ENCODE results near the gene OLFM1.

Gene OLFM1

DNA sequence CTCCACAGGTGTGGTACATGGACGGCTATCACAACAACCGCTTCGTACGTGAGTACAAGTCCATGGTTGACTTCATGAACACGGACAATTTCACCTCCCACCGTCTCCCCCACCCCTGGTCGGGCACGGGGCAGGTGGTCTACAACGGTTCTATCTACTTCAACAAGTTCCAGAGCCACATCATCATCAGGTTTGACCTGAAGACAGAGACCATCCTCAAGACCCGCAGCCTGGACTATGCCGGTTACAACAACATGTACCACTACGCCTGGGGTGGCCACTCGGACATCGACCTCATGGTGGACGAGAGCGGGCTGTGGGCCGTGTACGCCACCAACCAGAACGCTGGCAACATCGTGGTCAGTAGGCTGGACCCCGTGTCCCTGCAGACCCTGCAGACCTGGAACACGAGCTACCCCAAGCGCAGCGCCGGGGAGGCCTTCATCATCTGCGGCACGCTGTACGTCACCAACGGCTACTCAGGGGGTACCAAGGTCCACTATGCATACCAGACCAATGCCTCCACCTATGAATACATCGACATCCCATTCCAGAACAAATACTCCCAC lies 32.1 kb downstream of the OLFM1 start:
- H3K4me3 ChIP-seq (ENCODE audit: low read depth, low read length) = no peak overlapping the region
- H3K27ac ChIP-seq = no peak overlapping the region
- no peak overlapping the region for H2AFZ ChIP-seq
- TF ChIP-seq, protein P1, sequence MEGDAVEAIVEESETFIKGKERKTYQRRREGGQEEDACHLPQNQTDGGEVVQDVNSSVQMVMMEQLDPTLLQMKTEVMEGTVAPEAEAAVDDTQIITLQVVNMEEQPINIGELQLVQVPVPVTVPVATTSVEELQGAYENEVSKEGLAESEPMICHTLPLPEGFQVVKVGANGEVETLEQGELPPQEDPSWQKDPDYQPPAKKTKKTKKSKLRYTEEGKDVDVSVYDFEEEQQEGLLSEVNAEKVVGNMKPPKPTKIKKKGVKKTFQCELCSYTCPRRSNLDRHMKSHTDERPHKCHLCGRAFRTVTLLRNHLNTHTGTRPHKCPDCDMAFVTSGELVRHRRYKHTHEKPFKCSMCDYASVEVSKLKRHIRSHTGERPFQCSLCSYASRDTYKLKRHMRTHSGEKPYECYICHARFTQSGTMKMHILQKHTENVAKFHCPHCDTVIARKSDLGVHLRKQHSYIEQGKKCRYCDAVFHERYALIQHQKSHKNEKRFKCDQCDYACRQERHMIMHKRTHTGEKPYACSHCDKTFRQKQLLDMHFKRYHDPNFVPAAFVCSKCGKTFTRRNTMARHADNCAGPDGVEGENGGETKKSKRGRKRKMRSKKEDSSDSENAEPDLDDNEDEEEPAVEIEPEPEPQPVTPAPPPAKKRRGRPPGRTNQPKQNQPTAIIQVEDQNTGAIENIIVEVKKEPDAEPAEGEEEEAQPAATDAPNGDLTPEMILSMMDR (IDR thresholded peaks at IDR 0.05) = no peak
- no peaks in the 10 kb centered on the region for H3K79me2 ChIP-seq
- H3K36me3 ChIP-seq (ENCODE audit: control insufficient read depth, insufficient read depth, low read length) = no peaks in the 10 kb centered on the region
- H3K4me1 ChIP-seq = no peaks in the 10 kb centered on the region
- H3K9me3 ChIP-seq (ENCODE audit: control insufficient read depth, low read length) = no peaks in the 10 kb centered on the region
- H3K9ac ChIP-seq = no peak overlapping the region
- H3K27me3 ChIP-seq (ENCODE audit: control insufficient read depth, insufficient read depth, low read length) = no peaks in the 10 kb centered on the region
- H3K4me2 ChIP-seq (ENCODE audit: low read length) = no peak overlapping the region

DNA sequence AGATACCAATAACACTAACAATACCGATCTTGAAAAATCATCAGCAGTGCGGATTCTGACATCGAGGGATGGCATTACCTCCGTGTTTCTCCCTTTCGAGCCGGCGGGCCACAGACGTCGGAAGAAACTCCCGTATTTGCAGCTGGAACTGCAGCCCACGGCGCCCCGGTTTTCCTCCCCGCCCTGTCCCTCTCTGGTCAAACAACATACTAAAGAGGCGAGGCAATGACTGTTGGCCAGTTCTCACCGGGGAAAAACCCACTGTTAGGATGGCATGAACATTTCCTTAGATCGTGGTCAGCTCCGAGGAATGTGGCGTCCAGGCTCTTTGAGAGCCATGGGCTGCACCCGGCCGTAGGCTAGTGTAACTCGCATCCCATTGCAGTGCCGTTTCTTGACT lies 32.8 kb downstream of the OLFM1 start:
- no peaks in the 10 kb centered on the region for H3K9me3 ChIP-seq (ENCODE audit: control insufficient read depth, low read length)
- no peaks in the 10 kb centered on the region for H3K27me3 ChIP-seq (ENCODE audit: control insufficient read depth, insufficient read depth, low read length)
- H3K4me2 ChIP-seq (ENCODE audit: low read length) = no peak overlapping the region
- TF ChIP-seq, protein P1 (IDR thresholded peaks at IDR 0.05) = no peak
- no peaks in the 10 kb centered on the region for H3K79me2 ChIP-seq
- no peak overlapping the region for H3K9ac ChIP-seq
- no peaks in the 10 kb centered on the region for H3K4me1 ChIP-seq
- no peaks in the 10 kb centered on the region for H3K36me3 ChIP-seq (ENCODE audit: control insufficient read depth, insufficient read depth, low read length)
- no peak overlapping the region for H3K4me3 ChIP-seq (ENCODE audit: low read depth, low read length)
- no peak overlapping the region for H2AFZ ChIP-seq
- no peak overlapping the region for H3K27ac ChIP-seq

DNA sequence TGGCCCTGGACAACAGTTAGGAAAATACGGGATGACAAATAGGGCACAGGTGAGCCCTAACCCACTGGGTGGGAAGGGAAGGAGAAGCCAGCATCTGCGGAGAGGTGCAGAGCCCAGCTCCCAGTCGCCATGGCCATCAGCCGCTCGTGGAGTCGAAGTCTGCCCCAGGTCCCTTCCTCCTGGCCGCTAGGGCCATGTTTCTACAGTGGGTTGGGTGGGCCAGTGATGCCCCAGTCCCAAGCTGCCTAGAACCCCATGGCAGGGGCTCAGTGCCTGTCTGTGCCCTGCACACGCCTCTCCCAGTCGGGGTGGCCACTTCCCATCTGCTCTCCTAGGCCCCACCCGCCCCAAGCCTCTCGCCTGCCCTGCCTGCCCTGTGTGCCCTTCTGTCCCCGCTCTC lies 34.8 kb downstream of the OLFM1 start:
- H3K9ac ChIP-seq = no peak overlapping the region
- H3K4me3 ChIP-seq (ENCODE audit: low read depth, low read length) = no peak overlapping the region
- H3K79me2 ChIP-seq = no peaks in the 10 kb centered on the region
- no peak overlapping the region for H3K27ac ChIP-seq
- H3K9me3 ChIP-seq (ENCODE audit: control insufficient read depth, low read length) = no peaks in the 10 kb centered on the region
- TF ChIP-seq, protein P1 (IDR thresholded peaks at IDR 0.05) = no peak
- no peak overlapping the region for H2AFZ ChIP-seq
- no peak overlapping the region for H3K4me2 ChIP-seq (ENCODE audit: low read length)
- H3K4me1 ChIP-seq = no peaks in the 10 kb centered on the region
- no peaks in the 10 kb centered on the region for H3K36me3 ChIP-seq (ENCODE audit: control insufficient read depth, insufficient read depth, low read length)
- H3K27me3 ChIP-seq (ENCODE audit: control insufficient read depth, insufficient read depth, low read length) = no peaks in the 10 kb centered on the region

DNA sequence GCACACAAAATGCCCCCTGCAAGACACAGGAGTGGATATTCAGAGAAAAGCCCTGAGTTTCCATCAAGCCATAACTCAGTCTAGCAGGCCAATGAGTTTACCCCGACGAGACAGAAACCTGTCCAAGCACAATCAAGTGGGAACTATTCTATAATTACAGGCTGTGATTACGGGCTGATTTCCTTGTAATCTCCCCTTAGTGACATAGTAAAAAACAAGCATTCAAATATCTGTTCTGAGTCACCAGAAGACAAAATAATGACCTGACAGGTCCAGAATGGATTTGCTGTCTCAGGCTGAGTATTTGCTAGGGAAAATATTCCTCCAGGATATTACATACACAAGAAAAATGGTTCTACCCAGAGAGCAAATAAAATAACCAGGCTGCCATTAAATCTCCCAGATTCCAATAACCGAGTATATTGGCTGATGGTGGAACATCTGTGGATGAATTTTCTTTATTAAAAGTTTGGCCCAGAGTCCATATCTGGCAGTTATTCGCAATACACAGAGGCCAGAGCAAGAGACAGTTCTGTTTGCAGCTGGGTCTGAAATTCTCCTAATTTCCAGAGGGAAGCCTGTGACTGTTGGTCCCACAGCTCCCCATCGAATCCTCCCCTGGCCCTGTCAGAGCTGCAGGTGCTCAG lies 35.8 kb downstream of the OLFM1 start:
- TF ChIP-seq, protein P1 (IDR thresholded peaks at IDR 0.05) = no peak
- no peak overlapping the region for H2AFZ ChIP-seq
- H3K4me3 ChIP-seq (ENCODE audit: low read depth, low read length) = no peak overlapping the region
- H3K9me3 ChIP-seq (ENCODE audit: control insufficient read depth, low read length) = no peaks in the 10 kb centered on the region
- no peaks in the 10 kb centered on the region for H3K4me1 ChIP-seq
- no peaks in the 10 kb centered on the region for H3K79me2 ChIP-seq
- H3K27me3 ChIP-seq (ENCODE audit: control insufficient read depth, insufficient read depth, low read length) = no peaks in the 10 kb centered on the region
- no peaks in the 10 kb centered on the region for H3K36me3 ChIP-seq (ENCODE audit: control insufficient read depth, insufficient read depth, low read length)
- no peak overlapping the region for H3K27ac ChIP-seq
- H3K4me2 ChIP-seq (ENCODE audit: low read length) = no peak overlapping the region
- no peak overlapping the region for H3K9ac ChIP-seq

DNA sequence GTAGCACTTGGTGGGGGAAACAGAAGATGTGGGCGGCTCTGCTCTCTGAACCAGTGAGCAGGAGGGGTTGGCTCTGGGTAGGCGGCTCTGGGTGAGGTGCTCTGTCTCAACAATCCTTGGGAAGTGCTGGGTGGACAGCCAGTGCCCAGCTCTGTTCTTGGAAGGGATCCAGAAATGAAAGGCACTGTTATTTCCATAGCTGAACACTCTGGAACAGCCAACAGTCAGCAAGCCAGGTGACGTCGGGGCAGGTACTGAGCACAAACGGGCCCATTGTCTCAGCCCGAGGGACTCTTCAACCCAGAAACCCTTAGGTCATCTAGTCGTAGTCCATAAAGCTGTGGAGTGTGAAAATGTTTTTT lies 36.3 kb downstream of the OLFM1 start:
- Histone ChIP-seq H3K4me2 (ENCODE audit: low read length) (no peak overlapping the region), H3K9ac (no peak overlapping the region), H3K27me3 (ENCODE audit: control insufficient read depth, insufficient read depth, low read length) (no peaks in the 10 kb centered on the region), H3K36me3 (ENCODE audit: control insufficient read depth, insufficient read depth, low read length) (no peaks in the 10 kb centered on the region), H3K4me3 (ENCODE audit: low read depth, low read length) (no peak overlapping the region), H3K79me2 (no peaks in the 10 kb centered on the region), H2AFZ (no peak overlapping the region), H3K4me1 (no peaks in the 10 kb centered on the region), H3K27ac (no peak overlapping the region), H3K9me3 (ENCODE audit: control insufficient read depth, low read length) (no peaks in the 10 kb centered on the region)
- TF ChIP-seq, protein P1 (IDR thresholded peaks at IDR 0.05) = no peak
